Endothelial cell of umbilical vein (primary cell): Measurements from ENCODE around the gene LEMD1. TPM values are rescaled to one million over a fixed set of nuclear protein-coding genes. Genes with fewer than 3 reads are reported as not detected.

Source experiments
- BruUV-seq: library from RNA; stranded (reverse); fragments of 400-500 nt; replicated peaks from 2 replicates; lab custom pipeline; 2021; lab: Mats Ljungman, UMichigan
- CTCF ChIA-PET: fragments of 300-600, 350-600 bp; sonication (Branson Sonifier 250); formaldehyde crosslinking; loops from one replicate; lab custom pipeline; 2021; ENCODE audit warnings: antibody characterized with exemption, inconsistent platforms; lab: Charles Lee
- POLR2A ChIA-PET: fragments of 300-600, 350-600 bp; sonication (Branson Sonifier 250); formaldehyde crosslinking; loops from one replicate; lab custom pipeline; 2021; ENCODE audit warnings: antibody characterized with exemption, inconsistent platforms; lab: Charles Lee
- DNase-seq: peaks from one replicate; pipeline ENCODE4 v3.0.0-alpha.2; 2011; ENCODE audit warnings: low read depth, low spot score
- FAIRE-seq: peaks from 2 replicates; lab custom pipeline; 2011; peaks lifted over from hg19 to GRCh38; lab: Jason Lieb, UNC
- H2AFZ ChIP-seq: 2 replicates; pipeline ENCODE4 v1.6.0; 2012; ENCODE audit warnings: low read depth, low read length, control low read depth, inconsistent platforms
- H3K27ac ChIP-seq: 2 replicates; pipeline ENCODE4 v1.5.1; 2011; ENCODE audit warnings: low read depth, mild to moderate bottlenecking, control low read depth, low read length, moderate library complexity; ENCODE audit not compliant: insufficient read depth
- H3K27me3 ChIP-seq, 2 experiments: 2 replicates each; pipeline versions ENCODE4 v1.6.0 to v1.6.1; 2011; ENCODE audit warnings: low read length in 2 of 2, mixed read lengths in 1 of 2; ENCODE audit not compliant: control insufficient read depth in 2 of 2, insufficient read depth in 2 of 2
- H3K36me3 ChIP-seq, 2 experiments: 2 replicates in 1 of 2; 3 replicates in 1 of 2; pipeline ENCODE4 v1.5.1; 2011; ENCODE audit warnings: low read length in 2 of 2, mild to moderate bottlenecking in 1 of 2, moderate library complexity in 1 of 2; ENCODE audit not compliant: control insufficient read depth in 2 of 2, insufficient read depth in 2 of 2; ENCODE audit errors: extremely low read depth in 1 of 2
- H3K4me1 ChIP-seq: 3 replicates; pipeline ENCODE4 v1.5.1; 2011; ENCODE audit warnings: mild to moderate bottlenecking, low read length; ENCODE audit not compliant: control insufficient read depth, insufficient read depth; ENCODE audit errors: extremely low read depth
- H3K4me2 ChIP-seq: 2 replicates; pipeline ENCODE4 v1.6.1; 2011; ENCODE audit warnings: low read length, control low read depth, mixed read lengths; ENCODE audit not compliant: insufficient read depth
- H3K4me3 ChIP-seq, 3 experiments: fragments of 200-600 bp in 1 of 3; sonication (generic), shearing (Covaris generic) in 1 of 3; replicated peaks in 1 of 3; 2 replicates each; pipeline ENCODE4 v1.5.1; 2011 to 2016; ENCODE audit warnings: control low read depth in 3 of 3, low read length in 3 of 3, mild to moderate bottlenecking in 2 of 3, inconsistent platforms in 1 of 3, low read depth in 1 of 3, moderate library complexity in 1 of 3; ENCODE audit not compliant: insufficient read depth in 1 of 3
- H3K79me2 ChIP-seq: 2 replicates; pipeline ENCODE4 v1.6.0; 2012; ENCODE audit warnings: low read length, inconsistent platforms; ENCODE audit not compliant: control insufficient read depth, insufficient read depth
- H3K9ac ChIP-seq: replicated peaks from 2 replicates; pipeline ENCODE3; 2011; ENCODE audit warnings: low read length, control low read depth; ENCODE audit not compliant: insufficient read depth; ENCODE audit errors: extremely low read depth
- H3K9me1 ChIP-seq: replicated peaks from 3 replicates; pipeline ENCODE4 v1.6.0; 2011; ENCODE audit warnings: mild to moderate bottlenecking, low read length; ENCODE audit not compliant: control insufficient read depth, insufficient read depth; ENCODE audit errors: extremely low read depth
- H3K9me3 ChIP-seq: replicated peaks from 2 replicates; pipeline ENCODE4 v1.5.1; 2012; ENCODE audit warnings: low read length, inconsistent platforms; ENCODE audit not compliant: control insufficient read depth, insufficient read depth
- H4K20me1 ChIP-seq: replicated peaks from 2 replicates; pipeline ENCODE3; 2011; ENCODE audit warnings: mild to moderate bottlenecking, low read length; ENCODE audit not compliant: control insufficient read depth, insufficient read depth; ENCODE audit errors: extremely low read depth
- CTCF ChIP-seq, 2 donors: IDR thresholded peaks; 1 replicate in 1 of 2; 2 replicates in 1 of 2; pipeline ENCODE4 v1.5.1; 2011; ENCODE audit warnings: low read length in 2 of 2, mild to moderate bottlenecking in 2 of 2, moderate library complexity in 2 of 2, control low read depth in 1 of 2, inconsistent platforms in 1 of 2, low read depth in 1 of 2; ENCODE audit not compliant: insufficient read depth in 1 of 2; ENCODE audit errors: extremely low read depth in 1 of 2
- EZH2 ChIP-seq: IDR thresholded peaks from 2 replicates; pipeline ENCODE4 v1.6.1; 2012; ENCODE audit warnings: borderline replicate concordance, low read depth, mild to moderate bottlenecking, moderate library complexity, low read length, inconsistent platforms; ENCODE audit not compliant: severe bottlenecking
- FOS ChIP-seq: IDR thresholded peaks from 2 replicates; pipeline ENCODE4 v1.6.1; 2011; ENCODE audit warnings: mild to moderate bottlenecking, low read length, moderate library complexity, borderline replicate concordance; ENCODE audit not compliant: insufficient read depth
- POLR2AphosphoS5 ChIP-seq: IDR thresholded peaks from 2 replicates; pipeline ENCODE4 v1.6.1; 2012; ENCODE audit warnings: low read depth, mild to moderate bottlenecking, control low read depth, low read length, moderate library complexity; ENCODE audit not compliant: insufficient read depth
- dilution Hi-C: fragments of 300-500 bp; cut with MboI; formaldehyde crosslinking; loops from one replicate; pipeline ENCODE4 v1.15.0; 2019; ENCODE audit warnings: low sequenced_read_pairs; ENCODE audit not compliant: extremely low pct_ligation_motif_present
- intact Hi-C: fragments of 100-400 bp; cut with micrococcal nuclease; formaldehyde crosslinking; loops from one replicate; pipeline ENCODE4 v1.10.0; 2022
- polyA plus RNA-seq, 4 experiments: library from polyadenylated mRNA; depleted of rRNA in 3 of 4; stranded (reverse) in 3 of 4; unstranded in 1 of 4; fragments of >200 nt; gene quantifications; 2 replicates each; pipeline versions ENCODE4 v1.2.1 to v1.2.3, GENCODE V29; 2011 to 2012; ENCODE audit warnings: missing spikeins in 1 of 4
- total RNA-seq: library from RNA; stranded (reverse); gene quantifications from 2 replicates; pipeline ENCODE4 v1.2.3, GENCODE V29; 2021

Gene LEMD1
- total and polyA plus RNA-seq, 2 donors (not counting 3 experiments of a cell fraction or from before 2014, with no cell fraction given), result not detected

DNA sequence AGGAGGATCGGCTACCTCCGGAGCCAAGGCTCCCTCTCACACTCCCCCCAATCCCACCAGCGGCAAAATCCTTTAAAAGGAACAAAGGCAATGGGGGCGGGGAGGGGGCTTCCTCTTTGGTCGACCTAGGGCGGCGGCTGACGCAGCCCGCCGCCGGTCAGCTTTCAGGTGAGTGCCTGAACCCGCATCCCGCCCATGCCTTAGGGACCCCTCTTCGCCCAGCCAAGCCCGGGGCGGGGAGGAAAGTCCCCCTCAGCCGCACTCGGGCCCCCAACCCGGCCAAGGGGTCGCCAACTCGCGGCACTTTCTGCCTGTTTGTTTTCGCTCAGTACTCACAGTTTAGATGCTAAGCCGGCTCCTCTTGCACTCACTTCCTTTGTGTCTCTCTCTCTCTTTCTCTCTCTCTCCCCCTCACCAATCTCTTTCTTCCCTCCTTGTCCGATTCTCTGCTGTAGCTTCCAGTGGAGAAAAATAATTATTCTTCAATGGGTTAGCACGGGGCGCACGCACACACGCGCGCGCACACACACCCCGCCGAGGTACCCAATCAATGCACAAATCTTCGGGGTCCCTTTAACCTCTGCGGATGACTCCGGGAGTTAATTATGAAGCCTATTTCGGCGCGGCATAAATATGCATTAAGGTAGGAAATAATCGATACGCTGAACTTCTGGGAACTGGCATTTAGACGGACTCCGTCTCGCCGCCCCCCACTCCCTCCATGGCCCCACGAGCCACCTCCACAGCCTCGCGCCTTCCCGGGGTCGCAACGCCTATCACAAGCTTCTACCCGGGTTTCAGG, 33.9 kb upstream of the LEMD1 start, which contains the start of gene BLACAT1:
Gene BLACAT1 (minus strand): TSS at position 465 of the 802 bp plus-strand sequence.
- ChIA-PET CTCF (interaction anchor here (1.2 to 1.3 kb wide), 2 partner anchors 30 to 102 kb away, joined by 3 to 4 read pairs; no protein-coding TSS in a partner anchor), POLR2A (no interaction called here)
- Histone ChIP-seq H3K4me2 (no peak within 1 kb of the TSS), H2AFZ (no peak within 1 kb of the TSS), H3K9me3 (no peaks in the 10 kb centered on the region), H3K4me1 (no peaks in the 10 kb centered on the region), H3K79me2 (no peaks in the 10 kb centered on the region), H3K9ac (no peak within 1 kb of the TSS), H3K36me3 (no peaks in the 10 kb centered on the region), H3K27ac (no peak within 1 kb of the TSS), H3K9me1 (no peaks in the 10 kb centered on the region), H4K20me1 (no peaks in the 10 kb centered on the region), H3K27me3 (peaks cover 54 to 55% of the 10 kb centered on the region in 2 experiments), H3K4me3 (no peak within 1 kb of the TSS)
- BruUV-seq, result no TSS peak
- dilution Hi-C loops (no loop called here), intact Hi-C loops (no loop called here)
- FAIRE-seq (no peak), DNase-seq (no peak)
- no peak for TF ChIP-seq FOS
- TF ChIP-seq EZH2, result peak; percentile 52
- TF ChIP-seq POLR2AphosphoS5, result no peak
- no peak for TF ChIP-seq CTCF (IDR thresholded peaks at IDR 0.05; ENCODE audit: extremely low read depth in 1 of 2, insufficient read depth in 1 of 2, low read depth in 1 of 2, low read length in 2 of 2)
